A549 (cell line): ENCODE data around the gene KRTAP5-5.

Source experiments
- CTCF ChIP-seq: fragments of >200 bp; sonication (Bioruptor Twin); formaldehyde crosslinking; IDR thresholded peaks from 3 replicates; pipeline ENCODE4 v1.5.1; 2016
- FOSL2 ChIP-seq, 2 experiments: fragments of 450-650 bp in 1 of 2; fragments of >200 bp in 1 of 2; sonication (Bioruptor Twin) in 1 of 2; formaldehyde crosslinking; IDR thresholded peaks; 2 replicates each; pipeline versions ENCODE4 v1.5.0 to v1.6.1; 2016 to 2020; ENCODE audit warnings: mild to moderate bottlenecking in 1 of 2, moderate library complexity in 1 of 2
- KDM1A ChIP-seq: fragments of 200-600 bp; sonication (generic); IDR thresholded peaks from 2 replicates; pipeline ENCODE4 v1.6.1; 2016; ENCODE audit warnings: low read depth, mild to moderate bottlenecking
- MAX ChIP-seq: IDR thresholded peaks from 2 replicates; pipeline ENCODE4 v1.6.1; 2012
- RAD21 ChIP-seq, 2 experiments: fragments of >200 bp in 1 of 2; sonication (Bioruptor Twin) in 1 of 2; formaldehyde crosslinking in 1 of 2; IDR thresholded peaks in 1 of 2; conservative IDR thresholded peaks in 1 of 2; 2 replicates in 1 of 2; 3 replicates in 1 of 2; pipeline ENCODE4 v1.6.1; 2012 to 2018; ENCODE audit warnings: inconsistent platforms in 1 of 2
- RNF2 ChIP-seq: fragments of 200-600 bp; sonication (generic); IDR thresholded peaks from 2 replicates; pipeline ENCODE4 v1.6.1; 2016; ENCODE audit warnings: low read depth, mild to moderate bottlenecking, antibody characterized with exemption, moderate library complexity, borderline replicate concordance

GRCh38 chr11:1656061-1656441 is 26.5 kb downstream of the KRTAP5-5 start:
- TF ChIP-seq RNF2 (no peak), CTCF (no peak), KDM1A (no peak), RAD21 (conservative IDR thresholded peaks at IDR 0.05 in 1 of 2, IDR thresholded peaks at IDR 0.05 in 1 of 2) (no peak), FOSL2 (IDR thresholded peaks at IDR 0.05) (no peak), FOSL2 (CRISPR knock-in tag; IDR thresholded peaks at IDR 0.05) (no peak), MAX (no peak)
